Kidney (tissue), 14 donors: ENCODE measurements around the gene MAS1. TPM values are rescaled to one million over a fixed set of nuclear protein-coding genes. Genes with fewer than 3 reads are reported as not detected.

Experiments used
- DNase-seq, 5 donors: peaks; one replicate each; pipeline ENCODE4 v3.0.0-alpha.2; 2013 to 2020
- FAIRE-seq: peaks from 2 replicates; lab custom pipeline; 2012; peaks lifted over from hg19 to GRCh38; lab: Jason Lieb, UNC
- H3K27ac ChIP-seq, 2 donors: one replicate each; pipeline ENCODE4 v1.7.0; 2013; ENCODE audit warnings: low read depth in 2 of 2, low read length in 2 of 2, inconsistent platforms in 1 of 2
- H3K27me3 ChIP-seq: one replicate; pipeline ENCODE4 v1.7.1; 2013; ENCODE audit warnings: low read length, inconsistent platforms; ENCODE audit not compliant: control insufficient read depth, insufficient read depth
- H3K36me3 ChIP-seq, 3 donors: one replicate each; pipeline versions ENCODE4 v1.7.0 to v1.7.1; 2013; ENCODE audit warnings: low read length in 3 of 3, control low read depth in 1 of 3, inconsistent platforms in 1 of 3; ENCODE audit not compliant: insufficient read depth in 3 of 3, control insufficient read depth in 2 of 3
- H3K4me1 ChIP-seq, 3 donors: one replicate each; pipeline versions ENCODE4 v1.7.0 to v1.7.1; 2013; ENCODE audit warnings: low read length in 3 of 3, inconsistent platforms in 1 of 3, low read depth in 1 of 3; ENCODE audit not compliant: control insufficient read depth in 2 of 3, insufficient read depth in 2 of 3
- H3K4me3 ChIP-seq, 3 donors: one replicate each; pipeline versions ENCODE4 v1.7.0 to v1.8.1; 2013; ENCODE audit warnings: low read length in 3 of 3, control low read depth in 1 of 3, inconsistent platforms in 1 of 3
- H3K9ac ChIP-seq, 3 donors: one replicate each; pipeline versions ENCODE4 v1.7.0 to v1.7.1; 2013; ENCODE audit warnings: low read length in 3 of 3, control low read depth in 1 of 3, inconsistent platforms in 1 of 3
- H3K9me3 ChIP-seq, 3 donors: one replicate each; pipeline versions ENCODE4 v1.7.0 to v1.7.1; 2013; ENCODE audit warnings: low read length in 3 of 3, control low read depth in 1 of 3, inconsistent platforms in 1 of 3; ENCODE audit not compliant: control insufficient read depth in 2 of 3, insufficient read depth in 1 of 3
- intact Hi-C: fragments of 100-400 bp; cut with DNase I; formaldehyde crosslinking; loops from one replicate; pipeline ENCODE4 v1.11.1; 2022
- polyA plus RNA-seq: library from polyadenylated mRNA; stranded (reverse); fragments of 350-450 nt; fragmentation: Illumina TruSeq; extraction: RNeasy Lipid Tissue Mini Kit (QIAGEN cat#74804); gene quantifications from one replicate; pipeline ENCODE4 v1.2.3, GENCODE V29; 2014; ENCODE audit warnings: low read depth, low replicate concordance; ENCODE audit not compliant: insufficient read depth
- total RNA-seq: library from RNA; stranded (reverse); fragmentation: NEBNext Ultra II Directional; extraction: Animal tissue kit (Norgen Biotek cat#: 25700); gene quantifications from one replicate; pipeline ENCODE4 v1.2.1, GENCODE V29; 2021
- TF ChIP-seq, protein P1 (sequence below): IDR thresholded peaks from 3 replicates; pipeline ENCODE4 v1.5.1; 2012; ENCODE audit warnings: mild to moderate bottlenecking, moderate library complexity, borderline replicate concordance; ENCODE audit not compliant: insufficient read depth; ENCODE audit errors: extremely low read depth
- donor health status: control.
- donor health status: control.
- donor health status: control.
- donor health status: control.
- donor health status: control.
- donor health status: DM: yes; HTN: yes; CAD: no.
- donor health status: Normal renal cell carcinoma (clear cell type).

The MAS1 gene
- total and polyA plus RNA-seq, 2 donors from 2014 or later: not detected

DNA sequence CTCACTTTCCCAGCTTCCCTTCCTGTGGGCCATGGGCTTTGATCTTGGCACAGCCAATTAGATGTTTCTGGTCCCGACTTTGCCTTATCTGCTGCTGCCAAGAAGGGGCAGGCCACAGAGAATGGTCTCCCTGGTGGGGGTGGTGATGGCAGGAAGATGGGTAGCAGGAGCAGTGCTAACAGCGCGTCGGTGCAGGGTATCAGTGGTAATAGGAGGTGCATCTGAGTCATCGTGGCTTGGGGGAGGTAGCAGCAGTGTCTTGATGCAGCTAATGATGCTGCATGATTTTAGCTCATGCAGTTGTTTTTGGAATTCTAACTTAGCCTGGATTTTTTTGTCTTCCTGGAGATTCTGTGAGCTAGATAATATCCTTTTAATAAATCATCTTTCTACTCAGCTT lies 18.9 kb upstream of the MAS1 start:
- TF ChIP-seq, protein P1, sequence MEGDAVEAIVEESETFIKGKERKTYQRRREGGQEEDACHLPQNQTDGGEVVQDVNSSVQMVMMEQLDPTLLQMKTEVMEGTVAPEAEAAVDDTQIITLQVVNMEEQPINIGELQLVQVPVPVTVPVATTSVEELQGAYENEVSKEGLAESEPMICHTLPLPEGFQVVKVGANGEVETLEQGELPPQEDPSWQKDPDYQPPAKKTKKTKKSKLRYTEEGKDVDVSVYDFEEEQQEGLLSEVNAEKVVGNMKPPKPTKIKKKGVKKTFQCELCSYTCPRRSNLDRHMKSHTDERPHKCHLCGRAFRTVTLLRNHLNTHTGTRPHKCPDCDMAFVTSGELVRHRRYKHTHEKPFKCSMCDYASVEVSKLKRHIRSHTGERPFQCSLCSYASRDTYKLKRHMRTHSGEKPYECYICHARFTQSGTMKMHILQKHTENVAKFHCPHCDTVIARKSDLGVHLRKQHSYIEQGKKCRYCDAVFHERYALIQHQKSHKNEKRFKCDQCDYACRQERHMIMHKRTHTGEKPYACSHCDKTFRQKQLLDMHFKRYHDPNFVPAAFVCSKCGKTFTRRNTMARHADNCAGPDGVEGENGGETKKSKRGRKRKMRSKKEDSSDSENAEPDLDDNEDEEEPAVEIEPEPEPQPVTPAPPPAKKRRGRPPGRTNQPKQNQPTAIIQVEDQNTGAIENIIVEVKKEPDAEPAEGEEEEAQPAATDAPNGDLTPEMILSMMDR: no peak
- Histone ChIP-seq H3K9me3 (no peaks in the 10 kb centered on the region), H3K9ac (no peak overlapping the region), H3K27me3 (no peaks in the 10 kb centered on the region), H3K4me1 (no peaks in the 10 kb centered on the region), H3K27ac (no peak overlapping the region), H3K36me3 (no peaks in the 10 kb centered on the region), H3K4me3 (no peak overlapping the region)
- no peak for FAIRE-seq
- DNase-seq: no peak
- intact Hi-C loops: no loop called here

DNA sequence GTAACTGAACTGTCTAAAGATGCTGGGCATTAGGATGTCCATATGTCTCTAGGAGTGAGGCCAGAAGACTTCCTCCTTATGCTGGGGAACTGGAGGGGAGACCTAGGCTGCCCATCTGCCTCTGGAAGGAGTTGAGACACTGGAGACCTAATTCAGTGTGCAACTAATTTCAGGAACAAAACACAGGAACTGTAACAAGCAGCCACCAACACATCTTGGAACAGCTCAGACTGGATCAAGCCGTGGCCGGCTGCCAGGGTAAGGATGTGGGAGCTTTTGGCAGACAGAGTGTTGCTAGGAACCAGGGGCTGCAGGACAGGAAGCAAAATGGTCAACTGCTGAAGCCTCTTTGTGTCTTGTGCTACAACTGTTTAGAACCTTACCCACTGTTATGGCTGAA lies 16.4 kb upstream of the MAS1 start:
- Histone ChIP-seq H3K27me3 (no peaks in the 10 kb centered on the region), H3K4me3 (no peak overlapping the region), H3K9ac (no peak overlapping the region), H3K27ac (no peak overlapping the region), H3K36me3 (no peaks in the 10 kb centered on the region), H3K4me1 (no peaks in the 10 kb centered on the region), H3K9me3 (no peaks in the 10 kb centered on the region)
- TF ChIP-seq, protein P1: no peak
- peak in 3 of 5 donors; percentile 8 to 81 (median 64) for DNase-seq
- intact Hi-C loops: no loop called here
- no peak for FAIRE-seq

DNA sequence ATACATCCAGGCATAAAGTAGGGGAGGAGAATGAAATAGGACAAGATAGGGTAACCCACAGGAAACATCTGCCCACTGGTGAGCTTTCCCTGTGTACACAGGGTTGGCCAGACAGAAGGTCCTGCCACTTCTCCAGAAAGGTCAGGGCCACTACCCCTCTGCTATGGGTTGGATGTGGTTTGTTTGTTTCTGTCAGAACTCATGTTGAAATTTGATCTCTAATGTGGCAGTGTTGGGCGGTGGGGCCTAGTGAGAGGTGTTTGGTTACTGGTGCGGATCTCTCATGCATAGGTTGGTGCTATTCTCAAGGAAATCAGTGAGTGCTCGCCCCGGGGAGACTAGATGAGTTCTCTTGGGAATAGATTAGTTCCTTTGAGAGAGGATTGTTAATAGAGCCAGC lies 15.6 kb upstream of the MAS1 start:
- Histone ChIP-seq H3K4me1 (no peaks in the 10 kb centered on the region), H3K36me3 (no peaks in the 10 kb centered on the region), H3K4me3 (no peak overlapping the region), H3K27ac (no peak overlapping the region), H3K9ac (no peak overlapping the region), H3K9me3 (no peaks in the 10 kb centered on the region), H3K27me3 (no peaks in the 10 kb centered on the region)
- FAIRE-seq (no peak), DNase-seq (peak in 4 of 5 donors; percentile 60 to 68 (median 64))
- intact Hi-C loops: no loop called here
- TF ChIP-seq, protein P1: no peak

DNA sequence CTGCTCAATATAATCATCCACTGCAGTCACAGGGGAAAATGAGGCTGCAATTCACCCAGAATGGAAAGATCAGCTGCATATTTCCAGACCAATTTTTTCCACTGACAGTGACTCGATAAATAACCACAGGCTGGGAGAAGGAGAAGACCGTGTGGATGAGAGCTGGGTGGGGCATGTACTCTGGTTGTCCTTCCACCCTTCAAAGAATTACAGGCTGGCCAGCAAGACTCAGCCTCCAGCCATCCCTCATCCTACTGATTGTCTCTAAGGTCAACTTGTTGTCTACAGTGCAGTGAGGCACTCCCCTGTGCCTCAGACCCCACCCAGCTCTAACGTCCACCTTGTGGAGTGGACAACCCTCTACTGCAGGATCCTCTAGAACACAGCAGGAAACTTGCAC lies 14.5 kb upstream of the MAS1 start:
- no peak for FAIRE-seq
- TF ChIP-seq, protein P1: no peak
- intact Hi-C loops: no loop called here
- no peak overlapping the region for H3K27ac ChIP-seq
- H3K36me3 ChIP-seq: no peaks in the 10 kb centered on the region
- H3K4me1 ChIP-seq: no peaks in the 10 kb centered on the region
- H3K9me3 ChIP-seq: no peaks in the 10 kb centered on the region
- no peak overlapping the region for H3K9ac ChIP-seq
- H3K27me3 ChIP-seq: no peaks in the 10 kb centered on the region
- H3K4me3 ChIP-seq: no peak overlapping the region
- DNase-seq: no peak
